T follicular helper cell (primary cell): Measurements from ENCODE around the gene IL4R.
"Not testable (repeated sequence)": the region's sequence is repeated elsewhere in the genome, so short reads cannot be mapped to it uniquely, and the experiment has no call there.

Experiments used
- DNase-seq: peaks from one replicate; pipeline ENCODE4 v3.0.0-alpha.2; 2020; ENCODE audit warnings: low read depth

Gene IL4R

GRCh38 chr16:27288313-27288712 lies 25.5 kb upstream of the IL4R start:
- DNase-seq: not testable (repeated sequence)

GRCh38 chr16:27289669-27290068 lies 24.1 kb upstream of the IL4R start:
- DNase-seq: no peak

- no peak for DNase-seq
These were observed 23.2 kb upstream of the IL4R start for GRCh38 chr16:27290562-27290961.

GRCh38 chr16:27291106-27291505 lies 22.7 kb upstream of the IL4R start:
- no peak for DNase-seq

GRCh38 chr16:27291722-27292240 lies 22.0 kb upstream of the IL4R start:
- DNase-seq: no peak

GRCh38 chr16:27293343-27293742 lies 20.4 kb upstream of the IL4R start:
- DNase-seq: no peak

- DNase-seq: no peak
These were observed 15.6 kb upstream of the IL4R start for GRCh38 chr16:27298132-27298531.

GRCh38 chr16:27301236-27301861 lies 12.4 kb upstream of the IL4R start:
- DNase-seq: no peak

GRCh38 chr16:27302126-27302525 lies 11.6 kb upstream of the IL4R start:
- no peak for DNase-seq

GRCh38 chr16:27303256-27304100 lies 10.3 kb upstream of the IL4R start:
- DNase-seq: no peak

GRCh38 chr16:27304102-27304501 lies 9.7 kb upstream of the IL4R start:
- no peak for DNase-seq

- DNase-seq: no peak
These were observed 8.7 kb upstream of the IL4R start for GRCh38 chr16:27304881-27305745.

- no peak for DNase-seq
These were observed 7.8 kb upstream of the IL4R start for GRCh38 chr16:27305839-27306442.

GRCh38 chr16:27308792-27309191 lies 5.0 kb upstream of the IL4R start:
- no peak for DNase-seq

- no peak for DNase-seq
These were observed 3.0 kb upstream of the IL4R start for GRCh38 chr16:27310576-27311447.

GRCh38 chr16:27311448-27311830 lies 2.3 kb upstream of the IL4R start:
- no peak for DNase-seq

- no peak for DNase-seq
These were observed 1.9 kb upstream of the IL4R start for GRCh38 chr16:27311897-27312303.

- DNase-seq: no peak
These were observed 973 bp upstream of the IL4R start for GRCh38 chr16:27312580-27313421.

- DNase-seq: no peak
These were observed 468 bp downstream of the IL4R start for GRCh38 chr16:27314161-27314723.

GRCh38 chr16:27314986-27315332 lies 1.2 kb downstream of the IL4R start:
- no peak for DNase-seq
